NCI-H128 (cell line): ENCODE results near the gene EIF3A.
"Not testable (repeated sequence)": the region's sequence is repeated elsewhere in the genome, so short reads cannot be mapped to it uniquely, and the experiment has no call there.

Experiments used
- DNase-seq: peaks from one replicate; lab custom pipeline; 2025; ENCODE audit not compliant: unreplicated experiment; lab: John Stamatoyannopoulos, UW

The EIF3A gene

DNA sequence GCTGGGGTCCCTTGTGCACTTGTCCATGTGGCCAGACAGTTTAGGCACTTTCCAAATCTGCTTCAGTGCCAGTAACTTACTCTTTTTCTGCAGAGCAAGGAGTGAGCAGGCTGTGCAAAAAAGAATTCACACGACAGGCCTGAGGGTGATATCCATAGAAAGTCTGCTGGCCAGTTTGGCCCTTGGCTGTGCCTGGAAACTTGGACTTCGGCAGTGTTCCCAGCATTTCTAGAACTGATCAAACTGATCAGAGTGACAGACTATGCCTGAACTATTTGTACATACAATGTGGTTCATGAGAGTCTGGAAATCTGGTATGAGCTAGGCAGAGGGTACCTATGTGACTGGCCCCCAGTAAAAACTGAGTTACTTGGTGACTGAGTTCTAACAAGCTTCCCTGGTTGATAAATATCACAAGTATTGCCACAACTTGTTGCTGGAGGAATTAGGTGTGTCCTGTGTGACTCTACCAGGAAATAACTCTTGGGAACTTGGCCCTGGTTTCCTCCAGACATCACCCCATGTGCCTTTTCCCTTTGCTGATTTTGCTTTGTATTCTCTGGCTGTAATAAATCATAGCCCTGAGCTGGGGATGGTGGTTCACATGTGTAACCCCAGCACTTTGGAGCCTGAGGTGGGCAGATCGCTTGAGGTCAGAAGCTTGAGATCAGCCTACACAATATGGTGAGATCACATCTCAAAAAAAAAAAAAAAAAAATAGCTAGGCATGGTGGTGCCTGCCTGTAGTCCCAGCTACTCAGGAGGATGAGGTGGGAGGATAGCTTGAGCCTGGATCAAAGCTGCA is 20.0 kb upstream of the EIF3A start:
- no peak for DNase-seq

DNA sequence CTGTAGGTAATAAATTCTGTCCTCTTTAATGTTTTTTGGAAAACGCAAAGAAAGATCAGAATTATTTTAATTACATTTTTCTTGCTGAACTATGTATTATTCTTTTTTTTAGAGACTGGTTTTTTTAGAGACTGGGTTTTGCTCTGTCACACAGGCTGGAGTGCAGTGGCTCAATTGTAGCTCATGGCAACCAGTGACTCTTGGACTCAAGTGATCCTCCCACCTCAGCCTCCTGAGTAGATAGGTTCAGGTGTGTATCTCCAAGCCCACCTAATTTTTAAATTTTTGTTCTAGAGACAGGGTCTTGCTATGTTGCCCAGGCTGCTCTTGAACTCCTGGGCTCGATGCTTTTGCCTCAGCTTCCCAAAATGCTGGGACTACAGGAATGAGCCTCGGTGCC is 18.0 kb upstream of the EIF3A start:
- DNase-seq, result no peak

DNA sequence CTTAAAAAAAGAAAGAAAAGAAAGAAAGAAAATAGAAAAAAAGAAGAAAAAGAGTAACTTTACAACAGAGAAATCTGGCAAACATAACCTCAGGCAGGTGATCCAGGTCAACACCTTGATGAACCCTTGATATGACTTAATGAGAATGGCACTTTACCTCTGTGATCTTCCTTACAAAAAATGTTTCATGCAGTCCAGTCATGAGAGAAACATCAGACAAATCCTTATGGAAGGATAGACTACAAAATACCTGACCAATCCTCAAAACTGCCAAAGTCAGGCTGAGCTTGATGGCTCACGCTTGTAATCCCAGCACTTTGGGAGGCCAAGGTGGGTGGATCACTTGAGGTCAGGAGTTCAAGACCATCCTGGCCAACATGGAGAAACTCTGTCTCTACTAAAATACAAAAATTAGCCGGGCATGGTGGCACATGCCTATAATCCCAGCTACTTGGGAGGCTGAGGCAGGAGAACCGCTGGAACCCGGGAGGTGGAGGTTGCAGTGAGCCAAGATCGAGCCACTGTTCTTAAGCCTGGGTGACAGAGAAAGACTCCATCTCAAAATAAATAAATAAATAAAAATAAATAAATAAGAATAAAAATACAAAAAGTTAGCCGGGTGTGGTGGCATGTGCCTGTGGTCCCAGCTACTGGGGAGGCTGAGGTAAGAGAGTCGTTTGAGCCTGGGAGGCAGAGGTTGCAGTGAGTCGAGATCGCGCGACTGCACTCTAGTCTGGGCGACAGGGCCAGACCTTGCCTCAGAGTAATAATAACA is 16.2 kb upstream of the EIF3A start:
- not testable (repeated sequence) for DNase-seq

DNA sequence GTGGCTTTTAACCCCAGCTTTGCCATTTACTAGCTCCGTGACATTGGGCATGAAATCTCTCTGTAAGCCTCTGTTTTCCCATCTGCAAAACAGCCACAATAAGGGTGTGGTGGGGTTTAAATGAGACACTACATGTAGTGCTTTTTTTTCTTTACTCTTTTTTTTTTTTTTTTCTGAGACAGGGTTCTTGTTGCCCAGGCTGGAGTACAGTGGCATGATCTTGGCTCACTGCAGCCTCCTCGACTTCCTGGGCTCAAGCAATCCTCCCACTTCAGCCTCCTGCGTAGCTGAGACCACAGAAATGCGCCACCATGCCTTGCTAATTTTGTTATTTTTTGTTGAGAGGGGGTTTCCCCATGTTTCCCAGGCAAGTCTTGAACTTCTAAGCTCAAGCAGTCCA is 15.0 kb upstream of the EIF3A start:
- DNase-seq, result no peak

DNA sequence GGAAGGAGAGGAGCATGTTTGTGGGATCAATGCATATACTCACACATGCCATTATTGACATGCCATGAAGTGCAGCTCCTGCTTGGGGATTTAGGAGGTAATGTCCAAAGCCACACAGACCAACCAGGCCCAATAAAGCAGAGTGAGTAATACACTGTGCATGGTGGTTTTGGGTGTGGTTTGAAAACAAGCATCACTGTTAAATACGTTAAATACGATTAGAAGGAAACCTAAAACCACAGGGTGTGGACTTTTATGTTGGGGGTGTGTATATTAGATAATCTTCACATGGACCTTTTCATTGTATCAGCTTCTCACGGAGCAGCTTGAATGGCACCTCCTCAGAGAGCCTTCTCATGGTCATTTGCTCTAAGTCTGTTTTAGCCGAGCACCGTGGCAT is 10.4 kb upstream of the EIF3A start:
- no peak for DNase-seq

DNA sequence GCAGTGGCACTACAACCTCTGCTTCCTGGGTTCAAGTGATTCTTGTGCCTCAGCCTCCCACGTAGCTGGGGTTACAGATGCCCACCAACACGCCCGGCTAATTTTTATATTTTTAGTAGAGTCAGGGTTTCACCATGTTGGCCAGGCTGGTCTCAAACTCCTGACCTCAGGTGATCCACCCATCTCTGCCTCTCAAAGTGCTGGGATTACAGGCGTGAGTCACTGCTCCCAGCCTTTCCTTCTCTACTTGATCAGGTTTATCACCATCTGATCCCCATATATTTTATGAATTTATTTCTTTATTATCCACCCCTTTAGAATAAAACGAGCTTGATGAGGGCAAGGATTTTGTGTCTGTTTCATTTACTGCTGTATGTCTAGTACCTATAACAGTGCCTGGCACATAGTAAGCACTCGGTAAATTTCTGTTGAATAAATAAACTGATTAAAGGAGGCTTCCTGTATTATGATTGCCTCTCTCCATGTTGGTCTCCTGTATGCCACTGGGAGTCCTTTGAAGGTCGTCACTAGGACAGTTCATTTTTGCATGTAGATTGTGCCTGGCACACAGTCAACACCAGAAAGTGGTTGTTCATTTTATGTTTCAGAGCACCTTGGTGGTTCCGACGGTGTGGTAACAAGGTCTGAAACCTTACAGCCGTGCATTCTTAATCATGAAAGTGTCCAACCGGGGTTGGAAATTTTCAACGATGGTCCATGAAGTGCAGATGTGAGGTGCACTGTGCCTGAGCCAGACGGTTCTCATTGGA is 9.6 kb upstream of the EIF3A start:
- DNase-seq, result no peak

DNA sequence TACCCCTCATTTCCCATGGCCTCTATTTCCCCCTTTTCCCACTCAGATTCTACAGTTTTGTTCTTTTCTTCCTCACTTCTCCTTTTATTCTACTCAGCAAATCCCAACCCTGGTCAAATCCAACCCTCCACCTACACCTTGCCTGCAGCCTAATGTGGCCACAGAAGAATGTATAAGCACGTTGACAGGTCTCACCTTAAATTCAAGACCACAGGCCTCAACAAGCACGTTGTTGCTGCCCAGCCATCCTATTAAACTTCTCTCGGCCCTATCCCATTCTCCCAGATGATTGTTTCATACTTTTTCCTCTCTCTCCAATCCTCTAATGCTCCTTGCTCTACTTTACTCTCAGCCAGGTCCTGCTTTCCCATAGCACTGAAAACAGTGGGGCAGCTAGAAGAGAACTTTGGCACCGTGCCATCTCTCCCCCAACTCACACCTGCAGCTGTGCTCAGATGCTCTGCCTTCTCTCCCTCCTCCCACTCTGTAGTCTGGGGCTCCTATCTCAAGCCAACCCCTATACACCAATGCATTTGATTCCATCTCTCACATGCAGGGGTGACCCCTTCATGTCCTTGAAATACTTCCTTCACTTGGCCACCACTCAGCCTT is 6.8 kb upstream of the EIF3A start:
- DNase-seq, result peak; percentile 0

DNA sequence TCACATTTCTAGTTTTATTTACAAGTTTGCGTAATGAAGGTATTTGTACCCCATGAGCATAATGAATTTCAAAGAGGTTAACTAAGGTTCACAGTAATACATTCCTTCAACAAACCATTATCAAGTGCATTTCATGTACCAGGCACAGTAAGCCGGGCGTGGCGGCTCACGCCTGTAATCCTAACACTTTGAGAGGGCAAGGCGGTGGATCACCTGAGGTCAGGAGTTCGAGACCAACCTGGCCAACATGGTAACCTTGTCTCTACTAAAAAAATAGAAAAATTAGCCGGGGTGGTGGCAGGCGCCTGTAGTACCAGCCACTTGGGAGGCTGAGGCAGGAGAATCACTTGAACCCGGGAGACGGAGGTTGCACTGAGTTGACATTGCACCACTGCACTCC is 4.3 kb upstream of the EIF3A start:
- DNase-seq, result no peak

DNA sequence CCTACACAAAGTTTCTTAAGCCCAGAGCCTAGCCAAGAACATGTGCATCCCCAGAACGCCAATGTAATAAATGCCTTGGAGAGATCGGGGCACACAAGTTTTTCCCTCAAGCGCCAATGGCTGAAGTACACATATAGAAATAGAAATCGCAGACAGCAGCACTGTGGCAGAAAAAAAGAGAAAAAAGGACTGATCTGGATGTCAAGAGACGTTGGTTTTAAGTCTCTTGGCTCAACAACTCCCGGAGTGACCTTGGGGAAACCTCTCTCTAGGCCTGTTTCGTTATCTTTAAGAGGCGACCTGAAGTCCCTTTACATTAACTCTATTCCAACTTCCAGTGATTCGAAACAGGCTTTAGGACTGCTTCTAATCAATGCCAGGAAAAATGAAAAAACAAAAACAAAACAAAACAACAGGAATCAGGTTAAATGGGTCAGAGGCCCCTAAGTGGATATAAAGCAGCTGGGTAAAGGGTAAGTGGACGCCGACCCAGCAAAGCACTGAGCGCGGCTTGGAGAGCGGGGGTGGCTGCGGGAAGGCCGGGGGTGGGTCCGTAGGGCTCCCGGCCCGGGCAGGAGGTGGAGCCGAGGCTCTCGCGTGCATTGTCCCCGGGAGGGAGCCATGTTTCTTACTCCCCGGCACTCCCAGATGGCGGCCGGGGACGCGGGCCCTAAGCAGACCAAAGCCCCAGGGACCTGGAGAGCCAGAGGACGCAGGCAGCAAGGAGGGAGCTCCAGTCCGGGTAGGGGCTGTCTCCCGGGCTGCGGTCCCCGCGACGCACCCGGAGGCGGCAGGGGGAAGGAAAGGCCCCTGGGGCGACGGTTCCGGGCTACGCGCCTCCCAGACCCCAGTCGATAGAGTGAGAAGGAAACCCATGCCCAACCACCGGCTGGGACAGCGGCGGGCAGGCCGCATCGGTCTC is 757 bp downstream of the EIF3A start:
- peak; percentile 13 for DNase-seq

DNA sequence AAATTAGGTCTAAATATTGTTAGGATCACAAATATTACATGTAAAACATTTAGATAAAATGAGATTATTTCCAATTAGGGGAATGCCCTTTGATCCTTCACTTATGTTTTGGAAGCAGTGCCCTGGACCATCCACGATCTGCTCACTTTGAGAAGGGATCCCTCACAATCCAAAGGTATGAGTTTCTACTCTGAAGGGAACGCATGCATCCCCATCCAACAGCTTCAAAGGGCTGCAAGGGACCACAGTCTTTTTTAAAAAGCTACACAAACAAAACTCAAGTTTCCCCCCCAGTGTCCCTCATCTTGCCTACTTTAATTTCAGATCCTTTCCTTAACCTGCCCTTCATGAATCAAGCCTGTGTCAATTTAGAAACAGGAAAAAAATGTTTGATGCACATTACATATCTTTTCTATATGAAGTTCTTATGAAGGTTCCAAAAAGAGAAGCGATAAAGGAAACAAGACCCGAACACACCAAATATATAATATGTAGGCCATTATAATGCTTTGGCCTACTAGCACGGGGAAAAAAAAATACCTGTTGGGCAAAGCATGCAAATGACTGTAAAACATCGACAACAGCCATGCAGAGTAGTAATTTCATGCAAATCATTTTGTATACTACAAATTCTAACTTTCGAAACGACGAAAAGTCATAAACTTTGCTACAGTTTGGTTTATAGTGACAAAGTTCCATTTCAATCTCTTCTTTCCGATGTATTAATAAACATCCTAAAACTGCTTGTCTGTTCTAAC is 2.0 kb downstream of the EIF3A start:
- no peak for DNase-seq

DNA sequence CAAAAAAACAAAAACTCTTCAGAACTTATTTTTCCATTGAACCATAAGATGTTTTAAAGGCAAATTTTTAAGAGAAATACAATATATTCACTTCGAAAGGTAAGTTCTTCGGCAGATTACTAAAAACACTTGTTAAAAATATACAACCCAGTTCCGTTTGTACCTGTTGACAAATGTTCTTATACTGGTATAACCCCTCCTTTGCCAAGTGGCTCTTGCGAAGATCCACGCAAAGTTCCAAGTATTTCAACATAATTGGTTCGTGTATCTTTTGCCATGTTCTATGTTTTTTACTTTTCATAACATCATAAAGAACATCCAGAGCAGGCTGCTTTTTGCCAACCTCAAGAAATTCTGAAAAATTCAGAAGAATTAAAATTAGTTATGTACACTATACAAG is 7.0 kb downstream of the EIF3A start:
- no peak for DNase-seq

DNA sequence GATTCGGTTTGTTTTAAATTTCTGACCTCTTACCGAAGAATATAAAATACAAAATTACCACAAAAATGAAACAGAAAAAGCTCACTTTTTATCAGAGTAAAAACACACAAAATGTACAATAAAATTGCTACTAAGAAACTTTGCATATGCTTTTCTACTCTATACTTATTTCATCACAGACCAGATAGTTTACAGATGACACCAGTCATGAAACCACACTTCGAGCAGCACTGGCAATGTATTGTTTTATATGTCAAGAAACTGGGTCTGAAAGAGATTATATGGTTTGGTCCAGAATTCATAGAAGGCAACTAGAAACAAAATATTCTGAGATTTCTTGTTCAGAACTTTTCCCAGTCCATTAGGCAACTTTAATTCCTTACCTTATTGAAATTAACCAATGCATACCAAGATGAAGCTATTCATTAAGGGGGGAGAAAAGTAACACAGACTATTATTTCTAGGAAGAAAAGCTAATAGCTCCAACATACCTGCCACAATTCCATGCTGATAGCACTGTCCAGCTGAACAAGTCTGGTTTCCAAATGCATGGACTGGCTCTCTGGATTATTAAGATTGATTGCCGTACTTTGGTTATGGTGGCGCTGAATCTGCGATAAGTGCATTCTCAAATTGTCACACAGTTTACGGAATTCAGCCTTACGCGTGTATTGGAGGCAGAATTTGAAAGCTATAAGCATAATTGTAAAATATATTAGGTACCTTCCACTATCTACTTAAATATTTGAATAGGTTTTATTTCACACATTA is 10.0 kb downstream of the EIF3A start:
- DNase-seq, result no peak

DNA sequence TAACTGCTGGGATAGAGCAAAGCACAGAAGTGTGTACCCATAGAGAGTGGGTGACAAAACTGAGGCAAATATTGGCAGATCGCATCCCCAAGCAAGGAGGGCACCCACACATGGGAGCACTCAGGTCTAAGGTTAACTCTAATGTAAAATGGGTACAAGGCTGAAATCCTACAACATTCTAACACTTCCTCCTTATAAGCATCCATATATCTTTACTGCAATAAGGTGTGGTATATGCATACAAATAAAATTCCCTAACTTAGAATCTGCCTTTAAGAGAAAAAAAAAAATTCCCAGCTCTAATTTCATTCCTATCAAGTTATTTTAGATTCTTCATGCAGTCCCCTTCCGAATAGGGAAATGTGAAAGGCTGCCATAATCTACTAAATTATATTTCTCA is 18.7 kb downstream of the EIF3A start:
- DNase-seq, result no peak

DNA sequence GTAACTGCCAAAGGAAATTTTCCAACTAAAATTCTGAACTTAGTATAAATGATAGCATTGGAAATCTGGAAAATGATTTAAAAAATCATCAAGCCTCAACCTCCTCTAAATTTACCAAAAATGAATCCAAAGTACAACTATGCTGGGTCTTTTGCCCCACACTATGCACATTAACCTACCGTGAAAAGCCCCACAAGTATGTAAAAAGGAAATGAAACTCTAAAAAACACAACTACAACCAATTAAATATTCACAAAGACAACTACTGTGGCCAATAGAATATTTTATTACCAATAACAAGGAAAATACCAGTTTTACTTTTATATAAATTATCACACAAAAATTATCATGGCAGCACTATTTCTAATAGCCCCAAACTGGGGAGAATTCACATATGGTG is 19.3 kb downstream of the EIF3A start:
- DNase-seq, result no peak

DNA sequence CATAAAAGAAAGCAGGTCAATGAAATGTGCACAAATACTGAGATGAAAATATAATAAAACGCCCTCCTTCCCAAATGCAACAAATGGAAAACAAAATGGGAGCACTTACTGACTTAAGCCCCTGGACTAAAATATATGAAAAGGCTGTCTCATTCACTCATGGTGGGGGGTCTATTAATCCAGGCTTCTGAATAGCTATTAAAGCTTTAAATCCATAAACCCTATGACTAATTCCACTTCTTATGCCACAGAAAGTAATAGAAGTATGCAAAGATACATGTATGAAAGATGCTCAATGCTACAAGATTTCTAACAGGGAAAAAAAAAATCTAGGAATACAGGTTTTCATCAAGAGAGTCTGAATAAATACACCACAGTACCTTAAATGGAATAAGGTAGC is 20.5 kb downstream of the EIF3A start:
- DNase-seq, result no peak

DNA sequence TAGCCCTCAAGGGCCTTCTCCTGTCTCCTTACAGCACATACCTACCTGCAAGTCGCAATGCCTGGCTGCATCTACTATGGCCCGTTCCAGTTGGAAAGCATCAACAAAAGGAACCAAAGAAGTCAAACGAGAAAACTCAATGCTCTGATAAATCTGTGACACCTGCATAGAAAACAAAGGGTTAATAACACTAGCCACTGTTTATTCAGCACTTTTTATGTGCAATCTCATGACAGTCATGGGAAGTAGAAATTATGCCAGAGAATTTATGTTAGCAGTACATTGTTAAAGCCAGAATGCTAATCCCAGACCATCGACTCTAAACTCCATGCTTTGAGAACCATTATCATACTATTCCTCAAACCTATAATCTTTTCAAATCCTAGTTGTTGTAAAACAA is 21.1 kb downstream of the EIF3A start:
- DNase-seq, result no peak

DNA sequence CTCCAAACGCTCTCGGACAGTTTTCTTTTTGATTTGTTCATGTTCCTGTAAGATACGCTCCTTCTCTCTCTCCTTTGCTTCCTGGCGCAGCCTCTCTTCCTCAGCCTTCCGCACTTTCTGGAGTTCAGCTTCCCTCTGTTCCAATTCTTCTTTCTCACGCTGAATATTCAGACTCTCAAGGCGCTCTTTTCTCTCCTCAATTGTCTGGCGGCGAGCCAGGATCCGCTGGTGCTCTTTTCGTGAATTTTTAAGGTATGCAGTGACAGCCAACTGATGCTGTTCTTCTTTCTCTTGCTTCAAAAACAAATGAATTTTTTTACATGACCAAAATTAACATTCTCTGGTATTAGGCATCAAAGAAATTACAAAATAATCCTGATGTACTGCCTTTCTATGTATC is 22.6 kb downstream of the EIF3A start:
- DNase-seq, result no peak

DNA sequence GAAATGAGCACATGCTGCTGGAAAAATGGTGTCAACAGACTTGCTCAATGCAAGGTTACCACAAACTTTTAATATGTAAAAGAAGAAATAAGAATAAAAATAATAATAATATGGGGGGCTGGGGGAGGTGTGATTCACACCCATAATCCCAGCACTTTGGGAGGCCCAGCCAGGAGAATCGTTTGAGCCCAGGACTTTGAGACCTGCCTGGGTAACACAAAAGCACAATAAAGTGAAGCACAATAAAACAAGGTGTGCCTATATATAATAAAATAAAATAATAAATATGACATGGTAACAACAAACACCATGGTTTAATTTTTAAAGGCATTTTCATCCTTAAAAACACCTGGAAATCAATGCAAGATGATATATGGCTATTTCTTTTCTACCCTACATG is 25.1 kb downstream of the EIF3A start:
- no peak for DNase-seq

DNA sequence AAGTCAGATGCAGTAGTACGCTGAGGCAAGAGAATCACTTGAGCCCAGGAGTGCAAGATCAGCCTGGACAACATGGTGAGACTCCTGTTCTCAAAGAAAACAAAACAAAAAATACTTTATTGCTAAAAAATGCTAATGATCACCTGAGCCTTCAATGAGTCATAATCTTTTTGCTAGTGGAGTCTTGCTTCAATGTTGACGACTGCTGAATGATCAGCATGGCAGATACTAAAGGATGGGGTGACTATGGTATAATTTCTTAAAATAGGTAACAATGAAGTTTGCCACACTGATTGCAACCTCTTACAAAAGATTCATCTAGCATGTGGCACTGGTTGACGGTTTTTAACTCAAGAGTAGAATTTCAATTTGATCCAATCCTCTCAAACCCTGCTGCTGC is 28.8 kb downstream of the EIF3A start:
- no peak for DNase-seq
